ENCODE data around the gene COA1. TPM values are rescaled to one million over a fixed set of nuclear protein-coding genes. Genes with fewer than 3 reads are reported as not detected.

Gene COA1
- total and polyA plus RNA-seq, 9 of the 15 experiments (the other 6 are each of a cell fraction or from before 2014, with no cell fraction given) = 98.9 to 463 (median 181) TPM

DNA sequence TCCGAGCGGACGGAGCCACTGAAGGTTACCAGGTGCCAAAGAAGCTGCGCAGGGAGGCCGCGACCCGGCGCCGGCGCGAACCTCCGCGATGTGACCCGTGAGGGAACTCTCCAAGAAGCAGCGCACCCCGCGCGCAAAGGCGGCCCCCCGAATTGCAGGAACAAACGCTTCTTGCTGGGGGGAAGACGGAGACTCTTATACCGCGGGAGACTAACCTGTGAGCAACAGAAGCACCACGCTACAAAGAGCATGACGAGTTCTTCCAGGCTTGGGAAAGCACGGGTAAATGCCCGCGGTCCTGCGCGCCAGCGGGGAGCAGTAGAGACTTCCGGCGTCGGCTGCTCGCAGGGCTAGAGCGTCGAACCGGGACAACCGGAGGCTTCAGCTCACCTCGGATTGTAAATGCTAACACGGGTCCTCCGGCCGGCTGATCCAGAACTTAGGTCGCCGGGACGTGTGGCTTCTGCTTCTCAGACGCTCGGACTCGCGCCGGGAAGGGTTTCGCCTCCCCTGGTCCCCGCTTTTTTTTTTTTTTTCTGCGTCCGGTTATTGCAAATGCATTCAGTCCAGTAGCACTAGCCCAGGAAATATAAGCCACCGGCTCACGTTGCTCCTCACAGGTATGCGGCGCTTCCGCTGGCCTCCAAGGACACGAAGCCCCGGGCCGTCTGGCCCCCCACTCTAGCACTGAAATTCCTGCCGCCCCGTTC is at the start of gene COA1 (continued):
- TF ChIP-seq, protein P1, sequence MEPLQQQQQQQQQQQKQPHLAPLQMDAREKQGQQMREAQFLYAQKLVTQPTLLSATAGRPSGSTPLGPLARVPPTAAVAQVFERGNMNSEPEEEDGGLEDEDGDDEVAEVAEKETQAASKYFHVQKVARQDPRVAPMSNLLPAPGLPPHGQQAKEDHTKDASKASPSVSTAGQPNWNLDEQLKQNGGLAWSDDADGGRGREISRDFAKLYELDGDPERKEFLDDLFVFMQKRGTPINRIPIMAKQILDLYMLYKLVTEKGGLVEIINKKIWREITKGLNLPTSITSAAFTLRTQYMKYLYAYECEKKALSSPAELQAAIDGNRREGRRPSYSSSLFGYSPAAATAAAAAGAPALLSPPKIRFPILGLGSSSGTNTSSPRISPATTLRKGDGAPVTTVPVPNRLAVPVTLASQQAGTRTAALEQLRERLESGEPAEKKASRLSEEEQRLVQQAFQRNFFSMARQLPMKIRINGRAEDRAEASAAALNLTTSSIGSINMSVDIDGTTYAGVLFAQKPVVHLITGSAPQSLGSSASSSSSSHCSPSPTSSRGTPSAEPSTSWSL (CRISPR knock-in tag; IDR thresholded peaks at IDR 0.05; ENCODE audit: borderline replicate concordance) = no peak
- no peak for TF ChIP-seq CBFA2T2 (conservative IDR thresholded peaks at IDR 0.05)
- TF ChIP-seq ZBTB7A (IDR thresholded peaks at IDR 0.05; ENCODE audit: borderline replicate concordance, control insufficient read depth, low read depth, low read length) = 0 out of 2 replicates have a peak, but pooled peaks have one; percentile 3
- no peak for TF ChIP-seq E2F4 (CRISPR knock-in tag; IDR thresholded peaks at IDR 0.05; ENCODE audit: low read depth)
- no peak for TF ChIP-seq ZKSCAN8 (CRISPR knock-in tag; IDR thresholded peaks at IDR 0.05)
- peak; percentile 95 for TF ChIP-seq SP2 (IDR thresholded peaks at IDR 0.05; ENCODE audit: extremely low read depth, low read depth, low read length, poor library complexity, severe bottlenecking)
- no peak for TF ChIP-seq CHCHD3 (CRISPR knock-in tag; IDR thresholded peaks at IDR 0.05)
- no peak for TF ChIP-seq KAT8 (IDR thresholded peaks at IDR 0.05; ENCODE audit: low read depth)
- TF ChIP-seq MLLT1 (IDR thresholded peaks at IDR 0.05) = peak in 1 of 2 experiments; percentile 70; a peak in 2 of 4 replicates
- TF ChIP-seq PCBP1 (IDR thresholded peaks at IDR 0.05; ENCODE audit: low read depth, low read length, poor library complexity, severe bottlenecking) = no peak
- 0 out of 2 replicates have a peak, but pooled peaks have one; percentile 13 for TF ChIP-seq MIER1 (IDR thresholded peaks at IDR 0.05; ENCODE audit: low read depth)
- peak; percentile 83 for TF ChIP-seq POLR2H (tag; IDR thresholded peaks at IDR 0.05; ENCODE audit: low read depth)
- peak; percentile 95 for TF ChIP-seq ZNF384 (IDR thresholded peaks at IDR 0.05; ENCODE audit: low read depth, low read length)
- TF ChIP-seq POLR2B (IDR thresholded peaks at IDR 0.05; ENCODE audit: low read depth, partially characterized antibody) = peak; percentile 87
